Pancreas (tissue), 10 donors: ENCODE data around the gene IFI44. TPM values are rescaled to one million over a fixed set of nuclear protein-coding genes. Genes with fewer than 3 reads are reported as not detected.

Experiments used
- ATAC-seq, 4 donors: fragments of 200-7000 bp; cut with Tn5 transposase; one replicate each; pipeline versions ENCODE4 v1.8.0 to v1.9.1; 2020; ENCODE audit warnings: mild to moderate bottlenecking in 4 of 4, moderate library complexity in 4 of 4
- DNase-seq, 6 donors: peaks; one replicate each; pipeline ENCODE4 v3.0.0-alpha.2; 2020
- FAIRE-seq: peaks from 2 replicates; lab custom pipeline; 2012; peaks lifted over from hg19 to GRCh38; lab: Jason Lieb, UNC
- H3K27ac ChIP-seq, 4 donors: fragments of 200-600 bp; sonication (generic); 1 replicate in 3 of 4; 2 replicates in 1 of 4; pipeline versions ENCODE4 v1.5.0 to v1.8.0; 2020
- H3K27me3 ChIP-seq, 4 donors: fragments of 200-600 bp; one replicate each; pipeline ENCODE4 v1.8.0; 2021
- H3K36me3 ChIP-seq, 3 donors: fragments of 200-600 bp; sonication (generic) in 1 of 3; one replicate each; pipeline versions ENCODE4 v1.5.0 to v1.8.0; 2020 to 2021
- H3K4me1 ChIP-seq, 3 donors: fragments of 200-600 bp; one replicate each; pipeline ENCODE4 v1.8.0; 2021
- H3K4me3 ChIP-seq, 4 donors: fragments of 200-600 bp; sonication (generic) in 2 of 4; one replicate each; pipeline versions ENCODE4 v1.5.0 to v1.8.0; 2020 to 2021
- H3K9me3 ChIP-seq, 4 donors: fragments of 200-600 bp; one replicate each; pipeline ENCODE4 v1.8.0; 2021
- CTCF ChIP-seq, 4 donors: fragments of 200-600 bp; sonication (generic) in 3 of 4; IDR thresholded peaks; one replicate each; pipeline versions ENCODE4 v1.5.0 to v1.8.0; 2021; ENCODE audit warnings: antibody characterized with exemption in 4 of 4
- WGBS, 2 donors: extraction: QIAGEN DNeasy Blood & Tissue Kit; methylation state at CpG; one replicate each; pipeline ENCODE4 v1.1.7; 2013; 5-methylcytosine and 5-hydroxymethylcytosine counted together
- intact Hi-C, 3 donors: fragments of 100-400 bp; cut with DNase I; formaldehyde crosslinking; loops; one replicate each; pipeline versions ENCODE4 v1.11.1 to v1.14.2; 2022
- polyA plus RNA-seq, 2 donors: library from polyadenylated mRNA; stranded (reverse); fragments of 200-250 nt; gene quantifications; one replicate each; pipeline ENCODE4 v1.2.3, GENCODE V29; 2013
- total RNA-seq, 6 donors: library from RNA; stranded (reverse); fragmentation: NEBNext Ultra II Directional in 4 of 6; extraction: Animal tissue kit (Norgen Biotek cat#: 25700) in 4 of 6; gene quantifications; one replicate each; pipeline versions ENCODE4 v1.2.1 to v1.2.4, GENCODE V29; 2021 to 2023
- donor health status: healthy with polysubstance abuse.
- donor health status: DM: no; HTN: no; CAD: no; lungs with moderate emphysema.
- donor health status: DM: no; HTN: no; CAD: no.
- donor health status: control.
- donor health status: control.
- donor health status: Bipolar disorder and iron deficiency.
- donor health status: DM: yes; HTN: yes; CAD: no.
- donor health status: DM: no; HTN: no; CAD: no.
- donor health status: DM: no; HTN: no; CAD: no.
- donor health status: DM: yes; HTN: yes; CAD: no.

The IFI44 gene
- total and polyA plus RNA-seq, 8 donors: 2.5 to 17.6 (median 8.0) TPM

- H3K4me3 ChIP-seq: no peak overlapping the region
- FAIRE-seq (no peak), DNase-seq (no peak), ATAC-seq (no peak)
- H3K4me1 ChIP-seq: peaks cover 0 to 1% (median 0%) of the 10 kb centered on the region in 3 donors
- H3K36me3 ChIP-seq: no peaks in the 10 kb centered on the region
- H3K27me3 ChIP-seq: no peaks in the 10 kb centered on the region
- H3K9me3 ChIP-seq: no peaks in the 10 kb centered on the region
- TF ChIP-seq CTCF (IDR thresholded peaks at IDR 0.05): no peak
- no peak overlapping the region for H3K27ac ChIP-seq
- intact Hi-C loops: loop anchor here in 2 of 3 donors (5.0 to 10.0 kb wide), 2 partner anchors 461 to 474 kb away; no protein-coding TSS in a partner anchor
- 53 to 71% methylated on average over 2 of the region's 2 CpGs for WGBS, 2 donors
Observed at GRCh38 chr1:78606274-78606673, 43.4 kb upstream of the IFI44 start.

GRCh38 chr1:78607334-78607927 lies 42.2 kb upstream of the IFI44 start:
- TF ChIP-seq CTCF (IDR thresholded peaks at IDR 0.05): peak; percentile 33 to 63 (median 56)
- no peaks in the 10 kb centered on the region for H3K27me3 ChIP-seq
- no peaks in the 10 kb centered on the region for H3K9me3 ChIP-seq
- no peaks in the 10 kb centered on the region for H3K4me1 ChIP-seq
- H3K27ac ChIP-seq: no peak overlapping the region
- no peaks in the 10 kb centered on the region for H3K36me3 ChIP-seq
- 68 to 78% methylated on average over 5 of the region's 5 CpGs for WGBS, 2 donors
- FAIRE-seq (peak; percentile 88), DNase-seq (no peak), ATAC-seq (peak; percentile 48 to 72 (median 68))
- intact Hi-C loops: loop anchor here in 2 of 3 donors (5.0 to 10.0 kb wide), 2 partner anchors 463 to 475 kb away; no protein-coding TSS in a partner anchor
- H3K4me3 ChIP-seq: no peak overlapping the region

GRCh38 chr1:78607944-78608343 lies 41.7 kb upstream of the IFI44 start:
- Histone ChIP-seq H3K4me3 (no peak overlapping the region), H3K36me3 (no peaks in the 10 kb centered on the region), H3K27me3 (no peaks in the 10 kb centered on the region), H3K4me1 (no peaks in the 10 kb centered on the region), H3K9me3 (no peaks in the 10 kb centered on the region), H3K27ac (no peak overlapping the region)
- peak in 1 of 6 donors; percentile 21 for DNase-seq
- no peak for TF ChIP-seq CTCF (IDR thresholded peaks at IDR 0.05)
- no peak for FAIRE-seq
- intact Hi-C loops: loop anchor here in 2 of 3 donors (5.0 to 10.0 kb wide), 2 partner anchors 463 to 476 kb away; no protein-coding TSS in a partner anchor
- WGBS, 2 donors: 32 to 46% methylated on average over 4 of the region's 4 CpGs
- ATAC-seq: peak in 1 of 4 donors; percentile 36

- FAIRE-seq (peak; percentile 94), DNase-seq (peak in 5 of 6 donors; percentile 69 to 81 (median 73)), ATAC-seq (peak; percentile 93 to 98 (median 97))
- Histone ChIP-seq H3K4me1 (peaks cover 0 to 6% (median 0%) of the 10 kb centered on the region in 3 donors), H3K27me3 (no peaks in the 10 kb centered on the region), H3K9me3 (no peaks in the 10 kb centered on the region), H3K4me3 (no peak overlapping the region), H3K27ac (no peak overlapping the region), H3K36me3 (no peaks in the 10 kb centered on the region)
- 38% methylated on average over 7 of the region's 7 CpGs for WGBS, 2 donors
- intact Hi-C loops: loop anchor here in 1 of 3 donors (5.0 kb wide), 1 partner anchor 55 kb away; no protein-coding TSS in a partner anchor
- TF ChIP-seq CTCF (IDR thresholded peaks at IDR 0.05): peak; percentile 58 to 79 (median 64)
Observed at GRCh38 chr1:78617615-78618026, 32.0 kb upstream of the IFI44 start.

- H3K4me3 ChIP-seq: no peak overlapping the region
- peaks cover 0 to 6% (median 0%) of the 10 kb centered on the region in 3 donors for H3K4me1 ChIP-seq
- ATAC-seq (no peak), DNase-seq (no peak), FAIRE-seq (no peak)
- no peak for TF ChIP-seq CTCF (IDR thresholded peaks at IDR 0.05)
- intact Hi-C loops: loop anchor here in 1 of 3 donors (5.0 kb wide), 1 partner anchor 53 kb away; no protein-coding TSS in a partner anchor
- WGBS, 2 donors: 60 to 64% methylated on average over 3 of the region's 3 CpGs
- H3K27ac ChIP-seq: no peak overlapping the region
- no peaks in the 10 kb centered on the region for H3K27me3 ChIP-seq
- H3K36me3 ChIP-seq: no peaks in the 10 kb centered on the region
- H3K9me3 ChIP-seq: no peaks in the 10 kb centered on the region
Observed at GRCh38 chr1:78619032-78619431, 30.6 kb upstream of the IFI44 start.
